MCF 10A (cell line): ENCODE data around the gene CAMKMT. TPM values are rescaled to one million over a fixed set of nuclear protein-coding genes. Genes with fewer than 3 reads are reported as not detected.

ENCODE experiments used
- BruUV-seq: library from RNA; stranded (reverse); fragments of 400-500 nt; replicated peaks from 2 replicates; lab custom pipeline; 2021; lab: Mats Ljungman, UMichigan
- CTCF ChIA-PET: fragments of 300-600 bp; sonication (Branson Sonifier 250); formaldehyde crosslinking; extraction: SDS; loops from one replicate; lab custom pipeline; 2021; ENCODE audit warnings: antibody characterized with exemption, inconsistent platforms; lab: Yijun Ruan, JAX
- POLR2A ChIA-PET: fragments of 300-600, 350-650 bp; sonication (Branson Sonifier 250); formaldehyde crosslinking; extraction: SDS; loops from one replicate; lab custom pipeline; 2020; ENCODE audit warnings: antibody characterized with exemption, inconsistent platforms; lab: Yijun Ruan, JAX
- DNase-seq: peaks from one replicate; pipeline ENCODE4 v3.0.0-alpha.2; 2018; ENCODE audit not compliant: unreplicated experiment
- H3K27ac Mint-ChIP-seq: one replicate; pipeline ENCODE4 v1.8.0; 2022; ENCODE audit warnings: mild to moderate bottlenecking, low read depth, mixed read lengths; ENCODE audit not compliant: unreplicated experiment
- H3K27me3 Mint-ChIP-seq: one replicate; pipeline ENCODE4 v1.8.0; 2022; ENCODE audit warnings: mixed read lengths; ENCODE audit not compliant: insufficient read depth, unreplicated experiment
- H3K36me3 Mint-ChIP-seq: one replicate; pipeline ENCODE4 v1.8.0; 2022; ENCODE audit warnings: mild to moderate bottlenecking, moderate library complexity, mixed read lengths; ENCODE audit not compliant: insufficient read depth, unreplicated experiment
- H3K4me1 Mint-ChIP-seq: one replicate; pipeline ENCODE4 v1.8.0; 2022; ENCODE audit warnings: mixed read lengths; ENCODE audit not compliant: insufficient read depth, unreplicated experiment
- H3K4me3 Mint-ChIP-seq: one replicate; pipeline ENCODE4 v1.8.0; 2022; ENCODE audit warnings: mild to moderate bottlenecking, moderate library complexity, mixed read lengths; ENCODE audit not compliant: unreplicated experiment
- H3K9me3 Mint-ChIP-seq: one replicate; pipeline ENCODE4 v1.8.0; 2022; ENCODE audit warnings: mixed read lengths; ENCODE audit not compliant: unreplicated experiment
- CTCF ChIP-seq: fragments of 200-600 bp; IDR thresholded peaks from one replicate; pipeline ENCODE4 v1.8.0; 2022; ENCODE audit warnings: antibody characterized with exemption, mild to moderate bottlenecking; ENCODE audit not compliant: unreplicated experiment
- intact Hi-C: fragments of 100-400 bp; cut with micrococcal nuclease; formaldehyde crosslinking; loops from 2 replicates; pipeline ENCODE4 v1.14.1; 2022
- total RNA-seq: library from RNA; stranded (reverse); gene quantifications from 2 replicates; pipeline ENCODE4 v1.2.3, GENCODE V29; 2022

Gene CAMKMT
- total RNA-seq, 1 experiment from 2014 or later: 9.9 TPM

GRCh38 chr2:44598330-44599119, 236.8 kb downstream of the CAMKMT start:
- no peak for DNase-seq

DNA sequence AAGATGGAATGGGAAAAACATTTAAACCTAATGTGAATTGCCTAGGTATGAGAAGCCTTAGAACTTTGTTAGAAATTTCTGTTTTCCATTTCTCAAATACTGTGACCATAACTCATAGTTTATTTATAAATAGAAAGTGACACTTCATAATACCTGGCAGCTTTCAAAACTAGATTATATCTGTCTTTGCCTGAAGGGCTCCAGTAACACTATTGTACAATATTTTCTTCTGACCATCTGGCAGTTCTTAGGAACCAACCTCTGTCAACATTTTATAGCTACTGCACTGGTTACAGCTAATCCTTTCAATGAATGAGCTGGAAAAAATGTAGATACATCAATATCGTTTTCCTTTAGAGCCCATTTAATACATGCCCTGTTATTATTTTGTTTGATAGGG, 237.4 kb downstream of the CAMKMT start:
- CTCF ChIA-PET: interaction anchor here (0.9 to 1.6 kb wide), 4 partner anchors 10 to 356 kb away, joined by 3 to 6 read pairs (median 4); no protein-coding TSS in a partner anchor
- no peaks in the 10 kb centered on the region for H3K9me3 Mint-ChIP-seq
- no peak for TF ChIP-seq CTCF
- H3K36me3 Mint-ChIP-seq: no peaks in the 10 kb centered on the region
- intact Hi-C loops: no loop called here
- no peaks in the 10 kb centered on the region for H3K27me3 Mint-ChIP-seq
- no peak overlapping the region for H3K4me3 Mint-ChIP-seq
- peak; percentile 13 for DNase-seq
- peak overlapping the region; percentile 16 for H3K27ac Mint-ChIP-seq
- POLR2A ChIA-PET: interaction anchor here (0.6 to 2.3 kb wide), 8 partner anchors 16 to 54 kb away, joined by 3 to 14 read pairs (median 4); no protein-coding TSS in a partner anchor
- no TSS peak for BruUV-seq
- peaks cover 7% of the 10 kb centered on the region for H3K4me1 Mint-ChIP-seq

More at GRCh38 chr2:44598330-44599119, 236.8 kb downstream of the CAMKMT start:
- Mint-ChIP-seq H3K36me3 (no peaks in the 10 kb centered on the region), H3K4me1 (peaks cover 7% of the 10 kb centered on the region), H3K27me3 (no peaks in the 10 kb centered on the region), H3K9me3 (no peaks in the 10 kb centered on the region), H3K4me3 (no peak overlapping the region), H3K27ac (peak overlapping the region; percentile 16)
- ChIA-PET CTCF (interaction anchor here (1.1 to 1.6 kb wide), 3 partner anchors 21 to 356 kb away, joined by 3 to 6 read pairs (median 4); no protein-coding TSS in a partner anchor), POLR2A (interaction anchor here (0.7 to 2.3 kb wide), 7 partner anchors 16 to 54 kb away, joined by 3 to 14 read pairs (median 4); no protein-coding TSS in a partner anchor)
- BruUV-seq: no TSS peak
- no peak for TF ChIP-seq CTCF
- intact Hi-C loops: no loop called here

DNA sequence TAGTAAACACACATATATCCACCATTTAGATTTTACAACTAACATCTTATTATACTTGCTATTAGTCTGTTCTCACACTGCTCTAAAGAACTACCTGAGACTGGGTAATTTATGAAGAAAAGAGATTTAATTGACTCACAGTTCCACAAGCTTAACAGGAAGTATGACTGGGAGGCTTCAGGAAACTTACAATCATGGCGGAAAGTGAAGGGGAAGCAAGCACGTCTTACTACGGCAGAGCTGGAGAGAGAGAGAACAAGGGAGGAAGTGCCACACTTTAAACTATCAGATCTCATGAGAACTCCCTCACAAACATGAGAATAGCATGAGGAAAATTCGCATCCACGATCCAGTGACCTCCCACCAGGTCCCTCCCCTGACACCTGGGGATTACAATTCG, 240.7 kb downstream of the CAMKMT start:
- DNase-seq: no peak
- no peak overlapping the region for H3K27ac Mint-ChIP-seq
- CTCF ChIA-PET: no interaction called here
- no peaks in the 10 kb centered on the region for H3K27me3 Mint-ChIP-seq
- H3K4me3 Mint-ChIP-seq: no peak overlapping the region
- no peaks in the 10 kb centered on the region for H3K36me3 Mint-ChIP-seq
- intact Hi-C loops: no loop called here
- no peak for TF ChIP-seq CTCF
- BruUV-seq: no TSS peak
- H3K4me1 Mint-ChIP-seq: peaks cover 7% of the 10 kb centered on the region
- POLR2A ChIA-PET: interaction anchor here (1.0 kb wide), 1 partner anchor 16 kb away, joined by 4 read pairs; no protein-coding TSS in a partner anchor
- H3K9me3 Mint-ChIP-seq: no peaks in the 10 kb centered on the region

GRCh38 chr2:44605511-44605910, 243.8 kb downstream of the CAMKMT start:
- no peak overlapping the region for H3K4me3 Mint-ChIP-seq
- ChIA-PET POLR2A (interaction anchor here (0.6 to 0.7 kb wide), 2 partner anchors 8 to 24 kb away, joined by 3 read pairs; no protein-coding TSS in a partner anchor), CTCF (interaction anchor here (1.3 kb wide), 1 partner anchor 126 kb away, joined by 5 read pairs; no protein-coding TSS in a partner anchor)
- no TSS peak for BruUV-seq
- no peaks in the 10 kb centered on the region for H3K9me3 Mint-ChIP-seq
- no peaks in the 10 kb centered on the region for H3K27me3 Mint-ChIP-seq
- intact Hi-C loops: no loop called here
- no peak for TF ChIP-seq CTCF
- DNase-seq: no peak
- H3K27ac Mint-ChIP-seq: no peak overlapping the region
- no peaks in the 10 kb centered on the region for H3K36me3 Mint-ChIP-seq
- H3K4me1 Mint-ChIP-seq: no peaks in the 10 kb centered on the region
